GM19193 (cell line): ENCODE measurements around the gene HABP4.

Experiments
- POLR2A ChIP-seq: IDR thresholded peaks from 4 replicates; pipeline ENCODE4 v1.6.1; 2011; ENCODE audit not compliant: insufficient read depth, insufficient read length; ENCODE audit errors: extremely low read depth

The HABP4 gene

DNA sequence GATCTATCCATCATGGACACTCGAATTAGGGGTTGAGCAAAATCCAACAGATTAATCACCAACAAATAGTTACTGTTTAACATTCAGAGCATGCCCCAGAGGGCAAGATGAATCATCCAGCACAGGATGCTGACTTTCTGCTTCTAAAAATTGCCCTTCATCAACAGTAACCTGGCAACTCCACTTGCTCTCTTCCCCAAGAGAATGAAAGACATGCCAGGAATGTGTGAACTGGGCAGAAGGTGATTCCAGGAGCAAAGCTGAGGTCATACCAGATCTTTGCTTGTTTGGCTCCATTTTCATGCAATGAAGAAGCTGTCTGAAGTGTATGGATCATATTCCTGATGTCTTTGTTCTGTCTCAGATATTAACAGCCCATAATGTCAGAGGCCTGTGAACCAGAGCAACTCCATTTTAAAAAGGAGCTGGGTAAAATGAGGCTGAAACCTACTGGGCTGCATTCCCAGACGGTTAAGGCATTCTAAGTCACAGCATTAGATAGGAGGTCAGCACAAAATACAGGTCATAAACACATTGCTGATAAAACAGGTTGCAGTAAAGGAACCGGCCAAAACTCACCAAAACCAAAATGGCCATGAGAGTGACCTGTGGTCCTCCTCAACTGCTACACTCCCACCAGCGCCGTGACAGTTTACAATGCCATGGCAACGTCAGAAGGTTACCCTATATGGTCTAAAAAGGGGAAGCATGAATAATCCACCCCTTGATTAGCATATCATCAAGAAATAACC lies 29.3 kb upstream of the HABP4 start:
- TF ChIP-seq POLR2A, result no peak

DNA sequence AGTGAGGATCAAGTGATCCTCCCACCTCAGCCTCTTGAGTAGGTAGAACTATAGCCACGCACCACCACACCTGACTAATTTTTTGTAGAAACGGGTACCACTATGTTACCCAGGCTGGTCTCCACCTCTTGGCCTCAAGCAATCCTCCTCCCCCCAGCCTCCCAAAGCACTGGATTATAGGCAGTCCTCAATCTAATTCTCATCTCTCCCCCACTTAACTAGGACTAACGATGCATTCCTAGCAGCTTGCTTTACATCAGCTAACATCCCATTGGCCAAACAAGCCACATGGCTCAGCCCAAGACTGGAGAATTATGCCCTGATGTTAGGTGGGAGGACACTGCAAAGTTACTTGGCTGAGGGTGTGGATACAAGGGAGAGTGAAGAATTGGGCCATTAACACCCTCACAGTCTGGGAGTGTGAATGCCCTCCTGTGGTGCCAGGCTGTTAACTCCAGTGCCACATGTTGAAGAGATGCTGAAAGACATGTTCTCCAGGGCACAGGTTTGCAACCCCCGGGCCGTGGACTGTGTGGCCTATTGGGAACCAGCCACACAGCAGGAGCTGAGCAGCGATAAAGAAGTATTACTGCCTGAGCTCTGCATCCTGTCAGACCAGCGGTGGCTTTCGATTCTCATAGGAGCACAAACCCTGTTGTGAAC lies 26.5 kb upstream of the HABP4 start:
- TF ChIP-seq POLR2A, result no peak

DNA sequence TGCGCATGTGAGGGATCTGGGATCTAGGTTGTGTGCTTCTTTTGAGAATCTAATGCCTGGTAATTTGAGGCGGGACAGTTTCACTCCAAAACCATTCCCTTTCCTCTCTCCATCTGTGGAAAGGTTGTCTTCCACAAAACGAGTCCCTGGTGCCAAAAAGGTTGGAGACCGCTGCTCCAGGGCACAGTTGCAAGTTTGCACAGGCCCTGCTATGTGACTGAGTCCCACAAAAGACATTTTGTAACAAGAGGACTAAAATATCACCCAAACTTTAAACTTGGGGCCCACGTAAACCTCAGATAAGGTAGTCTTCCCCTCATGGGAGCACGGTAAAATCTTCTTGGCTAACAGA lies 26.0 kb upstream of the HABP4 start:
- TF ChIP-seq POLR2A, result no peak

DNA sequence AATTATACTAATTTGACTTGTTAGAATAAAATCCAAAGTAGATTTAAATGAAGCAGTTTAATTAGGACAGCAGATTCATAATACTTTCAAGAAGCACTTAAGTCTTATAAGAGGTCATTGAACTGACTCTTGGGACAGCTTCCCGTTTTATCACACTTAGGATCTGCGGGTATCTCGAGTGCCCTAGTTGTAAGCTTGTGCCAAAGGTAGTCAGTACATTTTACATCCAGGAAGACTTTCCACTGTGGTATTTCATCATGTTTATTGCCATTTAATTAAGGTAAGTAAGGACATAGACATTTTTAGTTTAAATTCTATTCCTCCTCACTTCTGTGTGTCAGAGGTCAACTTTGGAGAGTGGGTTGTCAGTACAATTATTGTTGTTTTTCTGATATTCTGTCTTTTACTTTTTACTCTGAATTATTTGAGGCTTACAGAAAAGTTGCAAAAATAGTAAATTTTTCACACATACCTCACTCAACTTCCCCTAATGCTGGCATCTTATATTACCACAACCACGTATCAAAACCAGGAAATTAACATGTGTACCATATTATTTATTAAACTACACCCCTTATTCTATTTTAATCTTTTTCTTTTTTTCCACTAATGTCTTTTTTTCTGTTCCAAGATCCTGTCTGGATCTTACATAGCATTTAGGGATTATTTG lies 24.3 kb upstream of the HABP4 start:
- TF ChIP-seq POLR2A, result no peak

GRCh38 chr9:96429732-96430131 lies 20.2 kb upstream of the HABP4 start:
- no peak for TF ChIP-seq POLR2A

GRCh38 chr9:96430377-96430776 lies 19.6 kb upstream of the HABP4 start:
- TF ChIP-seq POLR2A, result no peak

- no peak for TF ChIP-seq POLR2A
These were observed 14.6 kb upstream of the HABP4 start for GRCh38 chr9:96435345-96435744.

- TF ChIP-seq POLR2A, result no peak
These were observed 13.9 kb upstream of the HABP4 start for GRCh38 chr9:96436063-96436455.

DNA sequence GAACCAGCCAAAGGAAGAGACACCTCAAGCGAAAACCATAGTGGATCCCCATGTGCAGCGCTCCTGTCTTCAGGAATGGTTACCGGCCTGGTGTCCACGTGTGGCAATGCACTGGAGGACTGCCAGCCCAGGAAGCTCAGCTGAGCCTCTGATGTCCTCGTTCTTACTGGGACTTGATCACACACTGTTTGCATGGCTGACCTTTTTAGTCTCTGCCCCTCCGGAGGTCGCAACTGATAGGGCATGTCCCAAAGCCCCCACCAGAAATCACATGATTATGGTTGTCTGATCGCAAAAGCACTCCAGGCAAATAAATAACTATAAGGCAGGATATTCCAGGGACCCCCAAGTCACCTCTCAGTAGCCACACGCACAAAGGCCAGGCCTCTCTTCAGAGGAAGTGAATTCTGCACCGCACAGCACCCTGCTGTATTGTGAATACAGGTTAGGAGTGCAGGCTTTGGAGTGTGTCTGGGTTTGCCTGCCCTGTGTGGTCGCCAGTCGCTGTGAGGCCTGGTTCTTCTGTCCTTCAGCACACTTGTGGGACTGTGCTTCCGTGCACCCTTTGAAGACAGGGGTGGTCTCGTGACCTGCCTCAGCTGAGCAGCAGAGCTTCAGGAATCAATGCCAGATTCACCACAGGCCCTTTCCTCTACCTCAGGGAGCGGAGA lies 13.4 kb upstream of the HABP4 start:
- no peak for TF ChIP-seq POLR2A

DNA sequence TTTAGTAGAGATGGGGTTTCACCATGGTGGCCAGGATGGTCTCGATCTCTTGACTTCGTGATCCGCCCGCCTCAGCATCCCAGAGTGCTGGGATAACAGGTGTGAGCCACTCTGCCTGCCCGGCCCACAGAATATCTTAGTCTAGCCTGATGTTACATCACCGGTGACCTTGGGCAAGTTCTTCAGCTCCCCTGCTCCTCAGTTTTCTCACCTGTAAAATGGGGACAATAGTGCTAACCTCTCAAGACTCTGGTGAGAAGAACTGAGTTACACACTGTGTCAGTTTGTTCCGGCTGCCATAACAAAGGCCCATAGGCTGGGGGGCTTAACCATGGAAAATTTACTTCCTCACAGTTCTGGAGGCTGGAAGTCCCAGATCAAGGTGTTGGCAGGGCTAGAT lies 12.5 kb upstream of the HABP4 start:
- TF ChIP-seq POLR2A, result no peak

DNA sequence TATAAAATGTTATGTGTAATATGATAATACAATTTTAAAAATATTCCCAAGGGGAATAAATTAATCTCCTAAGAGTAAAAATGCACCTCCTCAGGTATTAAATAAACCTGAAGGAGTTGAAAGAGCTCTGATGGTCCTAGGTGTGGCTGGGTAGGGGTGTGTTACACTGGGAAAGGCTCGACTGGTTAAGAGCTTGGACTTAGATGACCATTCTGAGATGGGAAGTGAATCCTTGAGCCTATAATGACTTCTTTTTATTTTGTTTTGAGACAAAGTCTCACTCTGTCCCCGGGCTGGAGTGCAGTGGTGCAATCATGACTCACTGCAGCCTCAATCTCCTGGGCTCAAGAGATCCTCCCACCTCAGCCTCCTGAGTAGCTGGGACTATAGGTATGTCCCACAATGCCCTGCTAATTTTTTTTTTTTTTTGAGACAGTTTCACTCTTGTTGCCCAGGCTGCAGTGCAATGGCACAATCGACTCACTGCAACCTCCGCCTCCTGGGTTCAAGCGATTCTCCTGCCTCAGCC lies 9.2 kb upstream of the HABP4 start:
- no peak for TF ChIP-seq POLR2A

DNA sequence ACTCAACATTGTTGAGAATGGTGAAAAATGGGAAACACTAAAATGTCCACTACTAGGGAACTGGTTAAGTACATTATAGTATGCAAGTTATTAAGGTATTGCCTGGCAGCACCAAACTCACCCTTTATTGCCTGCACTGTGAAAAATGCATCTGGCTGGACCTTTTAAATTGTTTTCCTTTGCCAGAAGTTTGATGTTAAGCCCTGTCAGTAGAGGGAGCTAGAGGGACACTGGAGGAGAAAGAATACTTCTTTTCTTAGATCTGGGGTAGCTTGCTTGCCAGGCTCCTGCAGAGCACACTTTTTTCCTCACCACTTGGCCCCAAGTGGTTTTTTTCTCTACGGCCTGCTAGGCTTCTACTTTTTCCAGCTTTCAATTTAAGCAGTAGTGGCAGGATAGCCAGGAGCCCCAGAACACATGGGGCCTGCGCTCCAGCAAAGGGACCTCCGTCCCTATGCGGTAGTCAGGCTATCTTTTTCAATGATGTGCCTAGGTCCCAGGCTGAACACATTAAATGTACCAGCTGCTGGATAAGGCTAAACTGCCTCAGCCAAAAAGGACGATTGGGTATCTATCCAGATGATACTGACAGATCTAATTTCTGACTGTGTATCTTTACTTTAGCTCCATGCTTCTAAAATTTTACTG lies 8.0 kb upstream of the HABP4 start:
- no peak for TF ChIP-seq POLR2A

GRCh38 chr9:96442491-96442890 lies 7.5 kb upstream of the HABP4 start:
- TF ChIP-seq POLR2A, result no peak

- TF ChIP-seq POLR2A, result no peak
These were observed 2.6 kb upstream of the HABP4 start for GRCh38 chr9:96447406-96447805.

- TF ChIP-seq POLR2A, result no peak
These were observed 1.3 kb upstream of the HABP4 start for GRCh38 chr9:96448546-96449170.

DNA sequence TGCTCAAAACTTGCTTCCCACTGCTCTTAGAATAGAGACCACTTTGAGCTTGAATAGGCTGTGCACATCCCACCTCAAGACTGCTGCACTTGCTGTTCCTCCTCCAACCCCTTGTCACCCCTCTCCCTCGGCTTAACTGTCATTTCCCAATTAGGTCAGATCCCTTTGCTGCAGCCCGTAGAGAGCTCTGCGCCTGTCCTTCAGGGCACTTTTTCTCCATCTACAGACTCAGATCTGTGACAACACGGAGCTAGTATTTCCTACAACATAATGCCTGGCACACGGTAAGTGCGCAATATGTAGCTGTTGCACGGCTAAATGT lies 485 bp upstream of the HABP4 start:
- TF ChIP-seq POLR2A, result no peak
